GM12875 (cell line): ENCODE data around the gene DES.

Experiments used
- H3K4me3 ChIP-seq: one replicate; pipeline ENCODE4 v1.5.1; 2011; ENCODE audit warnings: low read depth, low read length, control low read depth
- CTCF ChIP-seq: IDR thresholded peaks from 2 replicates; pipeline ENCODE4 v1.5.1; 2011; ENCODE audit warnings: low read depth, mild to moderate bottlenecking, control low read depth, inconsistent platforms, low read length, moderate library complexity, borderline replicate concordance; ENCODE audit not compliant: insufficient read depth

The DES gene

GRCh38 chr2:219445220-219445640 is 27.1 kb downstream of the DES start:
- H3K4me3 ChIP-seq = no peak overlapping the region
- no peak for TF ChIP-seq CTCF

- H3K4me3 ChIP-seq = no peak overlapping the region
- TF ChIP-seq CTCF = no peak
These were observed 27.9 kb downstream of the DES start for GRCh38 chr2:219446101-219446504.

DNA sequence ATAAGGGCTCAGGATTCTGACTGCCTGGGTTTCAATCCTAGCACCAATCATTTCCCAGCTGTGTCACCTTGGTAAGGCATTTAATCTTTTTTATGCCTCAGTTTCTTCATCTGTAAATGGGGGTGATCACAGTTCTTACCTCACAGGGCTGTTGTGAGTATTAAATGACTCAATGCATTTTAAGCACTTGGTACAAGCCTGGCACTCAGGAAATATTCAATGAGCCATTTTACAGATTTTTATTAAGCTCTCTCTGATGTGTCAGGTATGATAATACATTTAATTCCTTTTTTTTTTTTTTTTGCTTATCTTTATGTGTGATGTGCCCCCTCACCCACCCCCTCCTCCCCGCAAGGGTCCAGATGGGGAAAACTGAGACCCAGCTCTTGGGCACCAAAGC is 28.5 kb downstream of the DES start:
- TF ChIP-seq CTCF = no peak
- no peak overlapping the region for H3K4me3 ChIP-seq

DNA sequence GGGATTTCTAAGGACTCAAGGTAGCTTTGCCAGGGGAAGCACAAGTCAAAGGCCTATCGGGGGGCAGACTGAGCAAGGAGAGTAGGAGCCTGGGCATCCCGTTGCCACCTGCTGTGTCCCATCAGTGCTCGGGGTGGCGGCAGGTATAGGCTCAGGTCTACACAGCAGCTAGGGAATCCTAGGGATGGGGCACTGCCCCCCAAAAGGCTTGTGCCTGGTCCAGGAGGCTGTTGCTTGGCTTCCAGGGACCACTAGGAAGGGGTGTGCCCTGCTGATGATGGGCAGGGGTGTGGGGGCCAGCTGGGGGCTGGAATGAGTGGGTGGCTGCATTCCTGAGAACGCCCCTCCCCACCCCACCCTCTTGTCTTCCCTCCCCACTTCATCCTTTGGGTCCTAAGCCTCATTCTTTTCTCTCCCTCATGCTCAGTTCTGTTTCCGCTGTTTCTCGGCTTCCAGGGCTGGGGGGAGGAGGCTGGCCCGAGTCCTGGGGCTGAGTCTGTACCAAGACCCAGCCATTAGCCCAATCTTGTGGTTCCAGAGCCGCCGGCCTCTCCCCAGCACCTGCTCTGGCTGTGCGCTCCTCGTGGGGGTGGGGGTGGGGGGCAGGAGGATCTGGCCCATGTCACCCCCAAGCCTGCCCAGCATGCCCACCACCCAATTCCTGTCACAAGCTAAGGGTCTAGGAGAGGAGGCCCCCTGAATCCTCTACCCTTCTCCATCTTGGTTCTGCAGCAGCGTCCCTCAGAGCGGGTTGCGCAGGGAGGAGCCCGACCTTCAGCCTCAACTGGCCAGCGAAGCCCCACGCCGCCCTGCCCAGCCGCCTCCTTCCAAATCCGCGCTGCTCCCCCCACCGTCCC is 29.3 kb downstream of the DES start:
- H3K4me3 ChIP-seq = no peak overlapping the region
- no peak for TF ChIP-seq CTCF

GRCh38 chr2:219448099-219448775 is 30.1 kb downstream of the DES start:
- no peak overlapping the region for H3K4me3 ChIP-seq
- no peak for TF ChIP-seq CTCF

- no peak overlapping the region for H3K4me3 ChIP-seq
- no peak for TF ChIP-seq CTCF
These were observed 30.7 kb downstream of the DES start for GRCh38 chr2:219448776-219449341.
